Measurements from ENCODE around the gene PATJ. TPM values are rescaled to one million over a fixed set of nuclear protein-coding genes. Genes with fewer than 3 reads are reported as not detected.

Gene PATJ
- polyA plus RNA-seq, 1 donor from 2014 or later: 7.8 TPM

DNA sequence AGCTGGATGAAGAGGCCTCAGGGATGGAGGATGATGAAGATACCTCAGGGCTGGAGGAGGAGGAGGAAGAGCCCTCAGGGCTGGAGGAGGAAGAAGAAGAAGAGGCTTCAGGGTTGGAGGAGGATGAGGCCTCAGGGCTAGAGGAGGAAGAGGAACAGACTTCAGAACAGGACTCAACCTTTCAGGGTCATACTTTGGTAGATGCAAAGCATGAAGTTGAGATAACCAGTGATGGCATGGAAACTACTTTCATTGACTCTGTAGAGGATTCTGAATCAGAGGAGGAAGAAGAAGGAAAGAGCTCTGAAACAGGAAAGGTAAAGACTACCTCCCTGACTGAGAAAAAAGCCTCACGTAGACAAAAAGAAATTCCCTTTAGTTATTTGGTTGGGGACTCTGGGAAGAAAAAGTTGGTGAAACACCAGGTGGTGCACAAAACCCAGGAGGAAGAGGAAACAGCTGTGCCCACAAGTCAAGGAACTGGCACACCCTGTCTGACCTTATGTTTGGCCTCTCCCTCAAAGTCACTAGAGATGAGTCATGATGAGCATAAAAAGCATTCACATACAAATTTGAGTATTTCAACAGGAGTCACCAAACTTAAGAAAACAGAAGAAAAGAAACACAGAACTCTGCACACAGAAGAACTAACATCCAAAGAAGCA is 467.8 kb downstream of the PATJ start:
- Histone ChIP-seq H3K27me3 (ENCODE audit: insufficient read depth, low read depth, low read length) (no peaks in the 10 kb centered on the region), H3K27ac (ENCODE audit: low read length) (no peak overlapping the region), H3K9ac (ENCODE audit: low read length) (no peak overlapping the region), H3F3A (ENCODE audit: insufficient read depth, low read length, poor library complexity, severe bottlenecking) (no peaks in the 10 kb centered on the region), H2AFZ (ENCODE audit: low read depth, low read length) (no peak overlapping the region), H3K79me2 (replicated peaks; ENCODE audit: insufficient read depth, low read length) (no peaks in the 10 kb centered on the region), H3K9me2 (ENCODE audit: insufficient read depth, low read length) (no peaks in the 10 kb centered on the region), H3K9me3 (ENCODE audit: low read length) (peaks cover 4% of the 10 kb centered on the region), H3K4me3 (ENCODE audit: low read length) (no peak overlapping the region), H3K4me2 (ENCODE audit: low read length) (no peak overlapping the region), H4K20me1 (ENCODE audit: insufficient read depth) (no peaks in the 10 kb centered on the region), H3K36me3 (ENCODE audit: insufficient read depth, low read length) (no peaks in the 10 kb centered on the region)
- TF ChIP-seq POLR2AphosphoS5 (IDR thresholded peaks at IDR 0.05): no peak
- TF ChIP-seq RAD21 (conservative IDR thresholded peaks at IDR 0.05): no peak
- TF ChIP-seq TAF1 (IDR thresholded peaks at IDR 0.05; ENCODE audit: low read depth): no peak
- TF ChIP-seq MXI1 (conservative IDR thresholded peaks at IDR 0.05; ENCODE audit: poor library complexity, severe bottlenecking): no peak
- TF ChIP-seq EZH2 (IDR thresholded peaks at IDR 0.05; ENCODE audit: borderline replicate concordance, insufficient read depth, low read length, poor library complexity, severe bottlenecking): no peak
- TF ChIP-seq SMC3 (conservative IDR thresholded peaks at IDR 0.05; ENCODE audit: poor library complexity): no peak
- TF ChIP-seq REST (IDR thresholded peaks at IDR 0.05; ENCODE audit: borderline replicate concordance): no peak
- TF ChIP-seq, protein P1, sequence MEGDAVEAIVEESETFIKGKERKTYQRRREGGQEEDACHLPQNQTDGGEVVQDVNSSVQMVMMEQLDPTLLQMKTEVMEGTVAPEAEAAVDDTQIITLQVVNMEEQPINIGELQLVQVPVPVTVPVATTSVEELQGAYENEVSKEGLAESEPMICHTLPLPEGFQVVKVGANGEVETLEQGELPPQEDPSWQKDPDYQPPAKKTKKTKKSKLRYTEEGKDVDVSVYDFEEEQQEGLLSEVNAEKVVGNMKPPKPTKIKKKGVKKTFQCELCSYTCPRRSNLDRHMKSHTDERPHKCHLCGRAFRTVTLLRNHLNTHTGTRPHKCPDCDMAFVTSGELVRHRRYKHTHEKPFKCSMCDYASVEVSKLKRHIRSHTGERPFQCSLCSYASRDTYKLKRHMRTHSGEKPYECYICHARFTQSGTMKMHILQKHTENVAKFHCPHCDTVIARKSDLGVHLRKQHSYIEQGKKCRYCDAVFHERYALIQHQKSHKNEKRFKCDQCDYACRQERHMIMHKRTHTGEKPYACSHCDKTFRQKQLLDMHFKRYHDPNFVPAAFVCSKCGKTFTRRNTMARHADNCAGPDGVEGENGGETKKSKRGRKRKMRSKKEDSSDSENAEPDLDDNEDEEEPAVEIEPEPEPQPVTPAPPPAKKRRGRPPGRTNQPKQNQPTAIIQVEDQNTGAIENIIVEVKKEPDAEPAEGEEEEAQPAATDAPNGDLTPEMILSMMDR (IDR thresholded peaks at IDR 0.05; ENCODE audit: poor library complexity, severe bottlenecking): no peak

GRCh38 chr1:62210960-62211359 is 468.7 kb downstream of the PATJ start:
- no peaks in the 10 kb centered on the region for H3F3A ChIP-seq (ENCODE audit: insufficient read depth, low read length, poor library complexity, severe bottlenecking)
- H3K9me2 ChIP-seq (ENCODE audit: insufficient read depth, low read length): no peaks in the 10 kb centered on the region
- no peak overlapping the region for H3K9ac ChIP-seq (ENCODE audit: low read length)
- H3K27ac ChIP-seq (ENCODE audit: low read length): no peak overlapping the region
- H3K4me2 ChIP-seq (ENCODE audit: low read length): no peak overlapping the region
- H3K4me3 ChIP-seq (ENCODE audit: low read length): no peak overlapping the region
- H4K20me1 ChIP-seq (ENCODE audit: insufficient read depth): no peaks in the 10 kb centered on the region
- no peaks in the 10 kb centered on the region for H3K36me3 ChIP-seq (ENCODE audit: insufficient read depth, low read length)
- peaks cover 4% of the 10 kb centered on the region for H3K9me3 ChIP-seq (ENCODE audit: low read length)
- no peaks in the 10 kb centered on the region for H3K79me2 ChIP-seq (replicated peaks; ENCODE audit: insufficient read depth, low read length)
- no peaks in the 10 kb centered on the region for H3K27me3 ChIP-seq (ENCODE audit: insufficient read depth, low read depth, low read length)
- TF ChIP-seq REST (IDR thresholded peaks at IDR 0.05; ENCODE audit: borderline replicate concordance) (no peak), POLR2AphosphoS5 (IDR thresholded peaks at IDR 0.05) (no peak), EP300 (conservative IDR thresholded peaks at IDR 0.05; ENCODE audit: poor library complexity, severe bottlenecking) (no peak), TAF1 (IDR thresholded peaks at IDR 0.05; ENCODE audit: low read depth) (no peak), MXI1 (conservative IDR thresholded peaks at IDR 0.05; ENCODE audit: poor library complexity, severe bottlenecking) (no peak), SMC3 (conservative IDR thresholded peaks at IDR 0.05; ENCODE audit: poor library complexity) (no peak), RAD21 (conservative IDR thresholded peaks at IDR 0.05) (no peak), EZH2 (IDR thresholded peaks at IDR 0.05; ENCODE audit: borderline replicate concordance, insufficient read depth, low read length, poor library complexity, severe bottlenecking) (no peak)
- TF ChIP-seq, protein P1 (IDR thresholded peaks at IDR 0.05; ENCODE audit: poor library complexity, severe bottlenecking): no peak
- no peak overlapping the region for H2AFZ ChIP-seq (ENCODE audit: low read depth, low read length)

Data from neural cell (in vitro differentiated cells).